ENCODE measurements around the gene GATD1.

The GATD1 gene

GRCh38 chr11:778976-779954, 2.0 kb upstream of the GATD1 start:
- DNase-seq (ENCODE audit: low read depth in 2 of 2), result no peak

- no peak for DNase-seq (ENCODE audit: low read depth in 2 of 2)
These were observed 563 bp downstream of the GATD1 start for GRCh38 chr11:776561-777287.

- no peak for DNase-seq (ENCODE audit: low read depth in 2 of 2)
These were observed 1.1 kb downstream of the GATD1 start for GRCh38 chr11:776263-776560.

GRCh38 chr11:774873-775592, 2.3 kb downstream of the GATD1 start:
- DNase-seq (ENCODE audit: low read depth in 2 of 2), result no peak

- no peak for DNase-seq (ENCODE audit: low read depth in 2 of 2)
These were observed 3.5 kb downstream of the GATD1 start for GRCh38 chr11:773830-774229.

GRCh38 chr11:773425-773824, 3.9 kb downstream of the GATD1 start:
- DNase-seq (ENCODE audit: low read depth in 2 of 2), result no peak

- DNase-seq (ENCODE audit: low read depth in 2 of 2), result no peak
These were observed 4.6 kb downstream of the GATD1 start for GRCh38 chr11:772429-773390.

- no peak for DNase-seq (ENCODE audit: low read depth in 2 of 2)
These were observed 5.6 kb downstream of the GATD1 start for GRCh38 chr11:771617-772204.

GRCh38 chr11:770642-771616, 6.4 kb downstream of the GATD1 start:
- DNase-seq (ENCODE audit: low read depth in 2 of 2), result no peak

GRCh38 chr11:769887-770641, 7.2 kb downstream of the GATD1 start:
- DNase-seq (ENCODE audit: low read depth in 2 of 2), result no peak

- DNase-seq (ENCODE audit: low read depth in 2 of 2), result no peak
These were observed 10.0 kb downstream of the GATD1 start for GRCh38 chr11:767238-767637.

- DNase-seq (ENCODE audit: low read depth in 2 of 2), result no peak
These were observed 10.4 kb downstream of the GATD1 start for GRCh38 chr11:766936-767210.

GRCh38 chr11:766106-766935, 11.0 kb downstream of the GATD1 start:
- no peak for DNase-seq (ENCODE audit: low read depth in 2 of 2)

GRCh38 chr11:765802-766091, 11.5 kb downstream of the GATD1 start:
- no peak for DNase-seq (ENCODE audit: low read depth in 2 of 2)

- peak; percentile 41 to 42 for DNase-seq (ENCODE audit: low read depth in 2 of 2)
These were observed 12.1 kb downstream of the GATD1 start for GRCh38 chr11:765025-765801.

- DNase-seq (ENCODE audit: low read depth in 2 of 2), result no peak
These were observed 12.8 kb downstream of the GATD1 start for GRCh38 chr11:764322-765024.
